Small intestine (tissue), 7 donors: Measurements from ENCODE around the gene FAM110C. TPM values are rescaled to one million over a fixed set of nuclear protein-coding genes. Genes with fewer than 3 reads are reported as not detected.
"Not testable (repeated sequence)": the region's sequence is repeated elsewhere in the genome, so short reads cannot be mapped to it uniquely, and the experiment has no call there.

Experiments
- DNase-seq, 2 donors: peaks; one replicate each; pipeline versions ENCODE4 v3.0.0 to v3.0.0-alpha.2; 2013
- FAIRE-seq: peaks from 2 replicates; lab custom pipeline; 2012; peaks lifted over from hg19 to GRCh38; lab: Jason Lieb, UNC
- H3K27ac ChIP-seq, 3 donors: one replicate each; pipeline ENCODE4 v1.5.1; 2013; ENCODE audit warnings: low read length in 2 of 3, mild to moderate bottlenecking in 2 of 3, control low read depth in 1 of 3, inconsistent platforms in 1 of 3, low read depth in 1 of 3, moderate library complexity in 1 of 3
- H3K27me3 ChIP-seq, 3 donors: one replicate each; pipeline ENCODE4 v1.6.1; 2013; ENCODE audit warnings: low read length in 3 of 3, inconsistent platforms in 1 of 3; ENCODE audit not compliant: control insufficient read depth in 3 of 3, insufficient read depth in 3 of 3
- H3K36me3 ChIP-seq, 3 donors: one replicate each; pipeline ENCODE4 v1.6.1; 2013; ENCODE audit warnings: low read length in 3 of 3, inconsistent platforms in 1 of 3, low read depth in 1 of 3, mild to moderate bottlenecking in 1 of 3, moderate library complexity in 1 of 3; ENCODE audit not compliant: control insufficient read depth in 3 of 3, insufficient read depth in 2 of 3
- H3K4me1 ChIP-seq, 3 donors: one replicate each; pipeline ENCODE4 v1.6.1; 2013; ENCODE audit warnings: low read length in 2 of 3, inconsistent platforms in 1 of 3, low read depth in 1 of 3, mild to moderate bottlenecking in 1 of 3, moderate library complexity in 1 of 3; ENCODE audit not compliant: control insufficient read depth in 3 of 3, insufficient read depth in 2 of 3
- H3K4me3 ChIP-seq, 3 donors: one replicate each; pipeline ENCODE4 v1.5.1; 2013; ENCODE audit warnings: low read length in 3 of 3, control low read depth in 1 of 3, inconsistent platforms in 1 of 3, low read depth in 1 of 3, mild to moderate bottlenecking in 1 of 3, moderate library complexity in 1 of 3
- H3K9me3 ChIP-seq, 2 donors: one replicate each; pipeline ENCODE4 v1.6.1; 2013; ENCODE audit warnings: low read depth in 1 of 2, low read length in 1 of 2; ENCODE audit not compliant: control insufficient read depth in 2 of 2, insufficient read depth in 1 of 2
- WGBS, 3 donors: extraction: QIAGEN DNeasy Blood & Tissue Kit; methylation state at CpG; one replicate each; pipeline ENCODE4 v1.1.7; 2013; 5-methylcytosine and 5-hydroxymethylcytosine counted together
- polyA plus RNA-seq, 4 donors: library from polyadenylated mRNA; stranded (reverse) in 3 of 4; unstranded in 1 of 4; fragments of 200-250 nt in 3 of 4; fragments of 120-200 nt in 1 of 4; gene quantifications; one replicate each; pipeline versions ENCODE4 v1.2.1 to v1.2.3, GENCODE V29; 2013
- donor health status: healthy with polysubstance abuse.
- donor health status: control.
- donor health status: control.
- donor health status: Bipolar disorder and iron deficiency.
- donor health status: healthy.

FAM110C gene
- polyA plus RNA-seq, 4 donors: 6.2 to 28.3 (median 13.0) TPM

GRCh38 chr2:71309-72035 lies 25.2 kb upstream of the FAM110C start:
- H3K27ac ChIP-seq: no peak overlapping the region
- H3K4me1 ChIP-seq: peaks cover 0 to 8% (median 4%) of the 10 kb centered on the region in 3 donors
- FAIRE-seq: no peak
- DNase-seq: no peak
- 84 to 87% (median 87%) methylated on average over 5 of the region's 5 CpGs for WGBS, 3 donors
- H3K4me3 ChIP-seq: no peak overlapping the region
- no peaks in the 10 kb centered on the region for H3K27me3 ChIP-seq
- no peaks in the 10 kb centered on the region for H3K36me3 ChIP-seq
- peaks cover 0 to 6% of the 10 kb centered on the region in 2 donors for H3K9me3 ChIP-seq

DNA sequence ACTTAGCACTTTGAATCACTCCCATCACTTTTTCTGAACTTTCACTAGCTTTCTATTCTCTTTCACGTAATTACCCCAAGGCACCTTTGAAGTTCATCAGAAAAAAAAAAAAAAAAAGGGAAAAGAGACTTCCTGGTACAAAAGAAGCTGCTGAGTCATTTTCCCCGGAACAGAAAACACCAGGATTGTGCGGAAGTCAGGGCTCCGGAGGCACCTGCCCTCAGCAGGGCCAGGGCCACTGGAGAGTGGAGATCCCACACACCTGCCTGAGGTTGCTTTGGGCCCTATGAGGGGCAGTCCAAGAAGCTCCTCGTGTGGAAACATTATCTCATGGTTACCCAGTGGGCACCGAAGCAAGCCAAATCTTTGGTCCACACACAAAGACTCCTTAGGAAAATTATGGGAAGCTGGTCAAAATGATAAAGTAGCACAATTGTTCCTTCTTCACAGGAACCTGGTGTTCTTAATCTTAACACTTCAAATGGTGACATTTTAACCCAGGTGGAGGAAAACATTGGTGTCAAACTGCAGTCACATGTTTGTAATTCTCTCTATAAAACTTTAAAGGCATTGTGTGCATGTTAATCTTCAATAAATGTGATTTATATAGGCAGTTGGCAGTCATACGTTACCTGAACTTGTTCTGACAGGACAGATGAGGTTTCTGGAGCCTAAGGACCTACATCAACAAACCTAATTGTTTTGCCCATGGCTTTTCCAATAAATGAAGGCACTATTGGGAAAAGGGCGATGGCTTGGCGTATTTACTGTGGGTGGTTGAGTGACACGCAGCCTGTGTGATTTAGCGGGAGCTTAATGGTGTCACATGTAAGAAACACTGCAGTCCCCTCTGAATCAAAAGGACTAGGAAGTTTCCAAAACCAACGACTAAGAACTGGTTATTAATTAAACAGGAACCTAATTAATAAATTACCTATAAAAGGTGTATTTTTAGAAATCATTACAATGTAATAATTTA lies 23.4 kb upstream of the FAM110C start:
- Histone ChIP-seq H3K4me3 (no peak overlapping the region), H3K27ac (peak overlapping the region in 2 of 3 donors; percentile 67 to 70), H3K36me3 (no peaks in the 10 kb centered on the region), H3K4me1 (peaks cover 0 to 8% (median 4%) of the 10 kb centered on the region in 3 donors), H3K9me3 (peaks cover 0 to 6% of the 10 kb centered on the region in 2 donors), H3K27me3 (no peaks in the 10 kb centered on the region)
- 40 to 61% (median 48%) methylated on average over 12 of the region's 12 CpGs for WGBS, 3 donors
- FAIRE-seq (no peak), DNase-seq (peak; percentile 74 to 77)

GRCh38 chr2:68637-69036 lies 22.3 kb upstream of the FAM110C start:
- not testable (repeated sequence) for H3K27ac ChIP-seq, DNase-seq, H3K4me1 ChIP-seq, FAIRE-seq, H3K27me3 ChIP-seq, H3K9me3 ChIP-seq, H3K4me3 ChIP-seq, H3K36me3 ChIP-seq
- WGBS, 3 donors: 59 to 63% (median 62%) methylated on average over 5 of the region's 5 CpGs

GRCh38 chr2:66853-67252 lies 20.5 kb upstream of the FAM110C start:
- 91 to 96% (median 95%) methylated on average over 17 of the region's 17 CpGs for WGBS, 3 donors
- FAIRE-seq (no peak), DNase-seq (no peak)

GRCh38 chr2:65121-65520 lies 18.8 kb upstream of the FAM110C start:
- H3K36me3 ChIP-seq: no peaks in the 10 kb centered on the region
- FAIRE-seq (no peak), DNase-seq (no peak)
- H3K27me3 ChIP-seq: no peaks in the 10 kb centered on the region
- H3K9me3 ChIP-seq: peaks cover 0 to 6% of the 10 kb centered on the region in 2 donors
- H3K27ac ChIP-seq: no peak overlapping the region
- H3K4me3 ChIP-seq: no peak overlapping the region
- WGBS, 3 donors: 69 to 83% (median 69%) methylated on average over 4 of the region's 4 CpGs
- H3K4me1 ChIP-seq: peaks cover 0 to 8% (median 4%) of the 10 kb centered on the region in 3 donors

More at GRCh38 chr2:66853-67252, 20.5 kb upstream of the FAM110C start:
- H3K27ac ChIP-seq: no peak overlapping the region
- no peaks in the 10 kb centered on the region for H3K36me3 ChIP-seq
- no peak overlapping the region for H3K4me3 ChIP-seq
- H3K27me3 ChIP-seq: no peaks in the 10 kb centered on the region
- peaks cover 0 to 8% (median 4%) of the 10 kb centered on the region in 3 donors for H3K4me1 ChIP-seq
- H3K9me3 ChIP-seq: peaks cover 0 to 2% of the 10 kb centered on the region in 2 donors

GRCh38 chr2:55587-56448 lies 9.5 kb upstream of the FAM110C start:
- Histone ChIP-seq H3K4me3 (no peak overlapping the region), H3K36me3 (no peaks in the 10 kb centered on the region), H3K27me3 (peaks cover 0 to 2% (median 0%) of the 10 kb centered on the region in 3 donors), H3K9me3 (peaks cover 6 to 35% of the 10 kb centered on the region in 2 donors), H3K4me1 (no peaks in the 10 kb centered on the region), H3K27ac (no peak overlapping the region)
- DNase-seq (no peak), FAIRE-seq (no peak)
- 78 to 83% (median 78%) methylated on average over 4 of the region's 4 CpGs for WGBS, 3 donors

DNA sequence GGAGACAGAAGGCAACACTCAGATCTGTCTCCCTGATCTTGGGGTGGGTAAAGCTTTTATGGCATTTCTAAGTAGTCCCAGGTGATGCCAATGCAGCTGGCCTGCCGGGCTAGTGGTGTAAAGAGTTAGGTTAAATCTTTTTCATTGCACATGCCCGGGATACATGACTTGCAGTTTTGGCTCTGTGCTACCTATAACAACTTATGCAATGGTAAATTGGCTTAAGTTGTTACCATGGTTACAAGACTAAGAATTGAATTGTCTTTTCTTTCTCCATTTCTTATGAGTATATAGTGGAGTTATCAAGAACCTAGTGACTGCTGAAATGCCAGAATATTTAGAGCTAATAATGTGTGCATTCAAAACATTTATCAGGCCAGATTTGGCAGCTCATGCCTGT lies 5.3 kb upstream of the FAM110C start:
- Histone ChIP-seq H3K36me3 (no peaks in the 10 kb centered on the region), H3K4me1 (peaks cover 0 to 12% (median 0%) of the 10 kb centered on the region in 3 donors), H3K4me3 (no peak overlapping the region), H3K27me3 (peaks cover 0 to 6% (median 6%) of the 10 kb centered on the region in 3 donors), H3K9me3 (no peaks in the 10 kb centered on the region), H3K27ac (no peak overlapping the region)
- DNase-seq (no peak), FAIRE-seq (no peak)
- WGBS, 3 donors: 68 to 82% (median 72%) methylated on average over 2 of the region's 2 CpGs
